A549 (cell line): ENCODE data around the gene AXDND1.

Experiments used
- CEBPB ChIP-seq, 2 experiments: fragments of >200 bp in 1 of 2; sonication (Bioruptor Twin) in 1 of 2; formaldehyde crosslinking in 1 of 2; IDR thresholded peaks; 2 replicates each; pipeline ENCODE4 v1.6.1; 2012 to 2016
- CTCF ChIP-seq: fragments of >200 bp; sonication (Bioruptor Twin); formaldehyde crosslinking; IDR thresholded peaks from 3 replicates; pipeline ENCODE4 v1.5.1; 2016
- MAZ ChIP-seq: fragments of 150-350 bp; IDR thresholded peaks from 2 replicates; pipeline ENCODE4 v1.6.1; 2014; ENCODE audit warnings: antibody characterized with exemption, low read depth, low read length, borderline replicate concordance
- SREBF2 ChIP-seq: fragments of 450-650 bp; IDR thresholded peaks from 2 replicates; pipeline ENCODE4 v1.6.1; 2014; ENCODE audit warnings: mild to moderate bottlenecking, moderate library complexity
- ZSCAN20 ChIP-seq: fragments of 250-450 bp; sonication (Bioruptor Pico); IDR thresholded peaks from 2 replicates; pipeline ENCODE4 v1.8.0; 2022; ENCODE audit warnings: mild to moderate bottlenecking, moderate library complexity
- TF ChIP-seq, protein P1 (sequence below): IDR thresholded peaks from 2 replicates; pipeline ENCODE4 v1.6.1; 2012

- no peak for TF ChIP-seq CTCF
- no peak for TF ChIP-seq MAZ
- TF ChIP-seq SREBF2: no peak
- TF ChIP-seq ZSCAN20 (CRISPR knock-in tag): no peak
- TF ChIP-seq CEBPB (IDR thresholded peaks at IDR 0.05): no peak
- TF ChIP-seq, protein P1, sequence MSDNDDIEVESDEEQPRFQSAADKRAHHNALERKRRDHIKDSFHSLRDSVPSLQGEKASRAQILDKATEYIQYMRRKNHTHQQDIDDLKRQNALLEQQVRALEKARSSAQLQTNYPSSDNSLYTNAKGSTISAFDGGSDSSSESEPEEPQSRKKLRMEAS: no peak
These were observed 218.1 kb downstream of the AXDND1 start for GRCh38 chr1:179583771-179584320.
